CD14-positive monocyte (primary cell): ENCODE data around the gene NEK1. TPM values are rescaled to one million over a fixed set of nuclear protein-coding genes. Genes with fewer than 3 reads are reported as not detected.

Experiments
- DNase-seq, 3 donors: peaks; one replicate each; pipeline ENCODE4 v3.0.0-alpha.2; 2011 to 2022
- H2AFZ ChIP-seq: 2 replicates; pipeline ENCODE4 v1.6.0; 2012; ENCODE audit warnings: mild to moderate bottlenecking, low read depth, low read length, inconsistent platforms; ENCODE audit not compliant: insufficient read depth, poor library complexity, severe bottlenecking
- H3K27ac ChIP-seq, 2 donors: 1 replicate in 1 of 2; 2 replicates in 1 of 2; pipeline ENCODE4 v1.5.1; 2012 to 2013; ENCODE audit warnings: low read length in 2 of 2, control low read depth in 1 of 2, inconsistent platforms in 1 of 2, low read depth in 1 of 2, mild to moderate bottlenecking in 1 of 2
- H3K27me3 ChIP-seq, 2 donors: one replicate each; pipeline versions ENCODE4 v1.6.0 to v1.6.1; 2011 to 2013; ENCODE audit warnings: low read length in 2 of 2; ENCODE audit not compliant: control insufficient read depth in 2 of 2, insufficient read depth in 2 of 2
- H3K36me3 ChIP-seq, 2 donors: replicated peaks in 1 of 2; 1 replicate in 1 of 2; 2 replicates in 1 of 2; pipeline versions ENCODE4 v1.5.1 to v1.6.1; 2012 to 2013; ENCODE audit warnings: low read length in 2 of 2, control low read depth in 1 of 2, inconsistent platforms in 1 of 2, mild to moderate bottlenecking in 1 of 2; ENCODE audit not compliant: insufficient read depth in 2 of 2, control insufficient read depth in 1 of 2
- H3K4me1 ChIP-seq, 2 donors: 1 replicate in 1 of 2; 2 replicates in 1 of 2; pipeline versions ENCODE4 v1.5.1 to v1.6.1; 2012 to 2013; ENCODE audit warnings: low read length in 2 of 2, control low read depth in 1 of 2, inconsistent platforms in 1 of 2, mild to moderate bottlenecking in 1 of 2, moderate library complexity in 1 of 2; ENCODE audit not compliant: insufficient read depth in 2 of 2, control insufficient read depth in 1 of 2
- H3K4me2 ChIP-seq: replicated peaks from 2 replicates; pipeline ENCODE3; 2012; ENCODE audit warnings: low read length, moderate library complexity, mild to moderate bottlenecking; ENCODE audit not compliant: poor library complexity, severe bottlenecking; ENCODE audit errors: extremely low read depth
- H3K4me3 ChIP-seq, 3 experiments: fragments of 200-600 bp in 1 of 3; sonication (generic) in 1 of 3; replicated peaks in 1 of 3; 1 replicate in 2 of 3; 2 replicates in 1 of 3; pipeline ENCODE4 v1.5.1; 2011 to 2013; ENCODE audit warnings: low read length in 3 of 3, mild to moderate bottlenecking in 3 of 3, control low read depth in 2 of 3, low read depth in 2 of 3, inconsistent platforms in 1 of 3, moderate library complexity in 1 of 3
- H3K79me2 ChIP-seq: 2 replicates; pipeline ENCODE4 v1.6.0; 2012; ENCODE audit warnings: mild to moderate bottlenecking, control low read depth, inconsistent platforms, low read length, moderate library complexity; ENCODE audit not compliant: insufficient read depth
- H3K9ac ChIP-seq: 2 replicates; pipeline ENCODE4 v1.6.0; 2017; ENCODE audit warnings: low read length, mild to moderate bottlenecking; ENCODE audit not compliant: insufficient read depth, poor library complexity, severe bottlenecking
- H3K9me3 ChIP-seq, 2 donors: replicated peaks in 1 of 2; 1 replicate in 1 of 2; 2 replicates in 1 of 2; pipeline versions ENCODE4 v1.5.1 to v1.6.1; 2012 to 2013; ENCODE audit warnings: low read length in 2 of 2, control low read depth in 1 of 2; ENCODE audit not compliant: control insufficient read depth in 1 of 2, insufficient read depth in 1 of 2
- H4K20me1 ChIP-seq: 2 replicates; pipeline ENCODE4 v1.6.0; 2012; ENCODE audit warnings: mild to moderate bottlenecking, low read length, control low read depth, moderate library complexity; ENCODE audit not compliant: insufficient read depth
- H3K27ac Mint-ChIP-seq, 7 donors: one replicate each; pipeline ENCODE4 v1.8.0; 2020; ENCODE audit warnings: mild to moderate bottlenecking in 7 of 7, mixed read lengths in 7 of 7, moderate library complexity in 6 of 7, inconsistent platforms in 2 of 7
- H3K27me3 Mint-ChIP-seq, 3 donors: one replicate each; pipeline ENCODE4 v1.8.0; 2021 to 2022; ENCODE audit warnings: low read depth in 3 of 3, mild to moderate bottlenecking in 3 of 3, mixed read lengths in 3 of 3, moderate library complexity in 3 of 3, inconsistent platforms in 1 of 3
- H3K36me3 Mint-ChIP-seq, 2 donors: one replicate each; pipeline ENCODE4 v1.8.0; 2020; ENCODE audit warnings: mixed read lengths in 2 of 2, inconsistent platforms in 1 of 2, mild to moderate bottlenecking in 1 of 2
- H3K4me1 Mint-ChIP-seq: one replicate; pipeline ENCODE4 v1.8.0; 2020; ENCODE audit warnings: mild to moderate bottlenecking, mixed read lengths
- H3K4me3 Mint-ChIP-seq, 2 donors: one replicate each; pipeline ENCODE4 v1.8.0; 2020; ENCODE audit warnings: mild to moderate bottlenecking in 2 of 2, mixed read lengths in 2 of 2, moderate library complexity in 1 of 2
- H3K9me3 Mint-ChIP-seq, 7 donors: one replicate each; pipeline ENCODE4 v1.8.0; 2020 to 2022; ENCODE audit warnings: mixed read lengths in 7 of 7, mild to moderate bottlenecking in 6 of 7, moderate library complexity in 6 of 7, inconsistent platforms in 2 of 7
- CTCF ChIP-seq: fragments of 200-600 bp; IDR thresholded peaks from one replicate; pipeline ENCODE4 v1.8.0; 2022; ENCODE audit warnings: antibody characterized with exemption, mild to moderate bottlenecking
- WGBS: methylation state at CpG from one replicate; pipeline ENCODE4 v1.1.5; 2013; ENCODE audit warnings: missing lambda C conversion rate; ENCODE audit not compliant: insufficient coverage; 5-methylcytosine and 5-hydroxymethylcytosine counted together
- intact Hi-C, 2 donors: fragments of 100-400 bp; cut with micrococcal nuclease; formaldehyde crosslinking; loops; one replicate each; pipeline versions ENCODE4 v1.15.0 to v1.15.1; 2023
- polyA plus RNA-seq, 3 donors: library from polyadenylated mRNA; depleted of rRNA in 1 of 3; unstranded in 2 of 3; stranded (reverse) in 1 of 3; fragments of 300-500 nt in 2 of 3; fragments of >200 nt in 1 of 3; fragmentation: Illumina TruSeq in 2 of 3; gene quantifications; 1 replicate in 2 of 3; 2 replicates in 1 of 3; pipeline ENCODE4 v1.2.3, GENCODE V29; 2012 to 2021

Gene NEK1
- polyA plus RNA-seq, 3 donors = 1.9 to 5.5 (median 2.7) TPM

GRCh38 chr4:169644802-169645201, 32.4 kb upstream of the NEK1 start:
- no peak overlapping the region for H3K4me2 ChIP-seq
- intact Hi-C loops = no loop called here
- H3K4me3 ChIP-seq = no peak overlapping the region
- no peaks in the 10 kb centered on the region for H3K9me3 ChIP-seq
- WGBS = no CpG with 5 or more reads among the region's 7 CpGs
- H3K27me3 ChIP-seq = no peaks in the 10 kb centered on the region
- no peaks in the 10 kb centered on the region for H4K20me1 ChIP-seq
- H3K27ac ChIP-seq = no peak overlapping the region
- Mint-ChIP-seq H3K27me3 (peaks cover 0 to 2% (median 0%) of the 10 kb centered on the region in 3 donors), H3K9me3 (no peaks in the 10 kb centered on the region), H3K27ac (no peak overlapping the region), H3K36me3 (peaks cover 41 to 50% of the 10 kb centered on the region in 2 donors), H3K4me1 (peaks cover 6% of the 10 kb centered on the region), H3K4me3 (no peak overlapping the region)
- H3K79me2 ChIP-seq = no peaks in the 10 kb centered on the region
- H3K36me3 ChIP-seq = peaks cover 10 to 72% of the 10 kb centered on the region in 2 donors
- no peak overlapping the region for H3K9ac ChIP-seq
- H3K4me1 ChIP-seq = no peaks in the 10 kb centered on the region
- TF ChIP-seq CTCF = no peak
- H2AFZ ChIP-seq = no peak overlapping the region
- no peak for DNase-seq

GRCh38 chr4:169640261-169640870, 28.0 kb upstream of the NEK1 start:
- Histone ChIP-seq H3K4me1 (no peaks in the 10 kb centered on the region), H3K79me2 (no peaks in the 10 kb centered on the region), H3K4me2 (no peak overlapping the region), H3K4me3 (no peak overlapping the region), H3K9me3 (no peaks in the 10 kb centered on the region), H4K20me1 (no peaks in the 10 kb centered on the region), H3K27ac (no peak overlapping the region), H3K9ac (no peak overlapping the region), H3K36me3 (peaks cover 35 to 91% of the 10 kb centered on the region in 2 donors), H2AFZ (no peak overlapping the region), H3K27me3 (no peaks in the 10 kb centered on the region)
- Mint-ChIP-seq H3K4me3 (no peak overlapping the region), H3K27me3 (no peaks in the 10 kb centered on the region), H3K27ac (no peak overlapping the region), H3K4me1 (no peaks in the 10 kb centered on the region), H3K9me3 (no peaks in the 10 kb centered on the region), H3K36me3 (peaks cover 57 to 75% of the 10 kb centered on the region in 2 donors)
- no peak for TF ChIP-seq CTCF
- no peak for DNase-seq
- intact Hi-C loops = no loop called here
